ENCODE results near the gene MYRIP.

The MYRIP gene

GRCh38 chr3:40228792-40229350 lies 419.5 kb downstream of the MYRIP start:
- Histone ChIP-seq H3K4me1 (no peaks in the 10 kb centered on the region), H3K79me2 (no peaks in the 10 kb centered on the region), H2AFZ (no peak overlapping the region), H3K9ac (no peak overlapping the region), H3K36me3 (ENCODE audit: control insufficient read depth, insufficient read depth, low read length) (no peaks in the 10 kb centered on the region), H3K27me3 (ENCODE audit: control insufficient read depth, insufficient read depth, low read length) (no peaks in the 10 kb centered on the region), H3K9me3 (ENCODE audit: control insufficient read depth, low read length) (no peaks in the 10 kb centered on the region), H3K27ac (no peak overlapping the region), H3K4me2 (ENCODE audit: low read length) (no peak overlapping the region), H3K4me3 (ENCODE audit: low read depth, low read length) (no peak overlapping the region)
- TF ChIP-seq CTCF (IDR thresholded peaks at IDR 0.05), result no peak

GRCh38 chr3:40229386-40229785 lies 420.0 kb downstream of the MYRIP start:
- H3K9ac ChIP-seq, result no peak overlapping the region

GRCh38 chr3:40229963-40230362 lies 420.6 kb downstream of the MYRIP start:
- Histone ChIP-seq H3K9me3 (ENCODE audit: control insufficient read depth, low read length) (no peaks in the 10 kb centered on the region), H3K9ac (no peak overlapping the region), H3K79me2 (no peaks in the 10 kb centered on the region), H3K27me3 (ENCODE audit: control insufficient read depth, insufficient read depth, low read length) (no peaks in the 10 kb centered on the region), H3K27ac (no peak overlapping the region), H3K4me3 (ENCODE audit: low read depth, low read length) (no peak overlapping the region), H2AFZ (no peak overlapping the region), H3K36me3 (ENCODE audit: control insufficient read depth, insufficient read depth, low read length) (no peaks in the 10 kb centered on the region), H3K4me1 (no peaks in the 10 kb centered on the region), H3K4me2 (ENCODE audit: low read length) (no peak overlapping the region)
- no peak for TF ChIP-seq CTCF (IDR thresholded peaks at IDR 0.05)

More at GRCh38 chr3:40229386-40229785, 420.0 kb downstream of the MYRIP start:
- Histone ChIP-seq H3K9me3 (ENCODE audit: control insufficient read depth, low read length) (no peaks in the 10 kb centered on the region), H3K4me1 (no peaks in the 10 kb centered on the region), H3K27me3 (ENCODE audit: control insufficient read depth, insufficient read depth, low read length) (no peaks in the 10 kb centered on the region), H3K4me3 (ENCODE audit: low read depth, low read length) (no peak overlapping the region), H3K4me2 (ENCODE audit: low read length) (no peak overlapping the region), H3K36me3 (ENCODE audit: control insufficient read depth, insufficient read depth, low read length) (no peaks in the 10 kb centered on the region), H2AFZ (no peak overlapping the region), H3K79me2 (no peaks in the 10 kb centered on the region), H3K27ac (no peak overlapping the region)
- TF ChIP-seq CTCF (IDR thresholded peaks at IDR 0.05), result no peak

GRCh38 chr3:40230382-40230781 lies 421.0 kb downstream of the MYRIP start:
- Histone ChIP-seq H3K27ac (no peak overlapping the region), H3K27me3 (ENCODE audit: control insufficient read depth, insufficient read depth, low read length) (no peaks in the 10 kb centered on the region), H3K9ac (no peak overlapping the region), H3K36me3 (ENCODE audit: control insufficient read depth, insufficient read depth, low read length) (no peaks in the 10 kb centered on the region), H3K4me1 (no peaks in the 10 kb centered on the region), H3K9me3 (ENCODE audit: control insufficient read depth, low read length) (no peaks in the 10 kb centered on the region), H3K4me2 (ENCODE audit: low read length) (no peak overlapping the region), H3K79me2 (no peaks in the 10 kb centered on the region), H2AFZ (no peak overlapping the region), H3K4me3 (ENCODE audit: low read depth, low read length) (no peak overlapping the region)
- TF ChIP-seq CTCF (IDR thresholded peaks at IDR 0.05), result no peak

GRCh38 chr3:40232626-40233025 lies 423.2 kb downstream of the MYRIP start:
- no peak for TF ChIP-seq CTCF (IDR thresholded peaks at IDR 0.05)
- H3K27me3 ChIP-seq (ENCODE audit: control insufficient read depth, insufficient read depth, low read length), result no peaks in the 10 kb centered on the region
- no peaks in the 10 kb centered on the region for H3K36me3 ChIP-seq (ENCODE audit: control insufficient read depth, insufficient read depth, low read length)
- H2AFZ ChIP-seq, result no peak overlapping the region
- no peaks in the 10 kb centered on the region for H3K4me1 ChIP-seq
- H3K9me3 ChIP-seq (ENCODE audit: control insufficient read depth, low read length), result no peaks in the 10 kb centered on the region
- H3K27ac ChIP-seq, result no peak overlapping the region
- no peak overlapping the region for H3K4me3 ChIP-seq (ENCODE audit: low read depth, low read length)
- no peak overlapping the region for H3K4me2 ChIP-seq (ENCODE audit: low read length)
- H3K9ac ChIP-seq, result no peak overlapping the region
- no peaks in the 10 kb centered on the region for H3K79me2 ChIP-seq
